RWPE1 (cell line): ENCODE results near the gene EMX1.

Experiments
- CTCF ChIA-PET: fragments of 350-600 bp; sonication (Branson Sonifier 250); formaldehyde crosslinking; extraction: SDS; loops from one replicate; lab custom pipeline; 2021; lab: Yijun Ruan, JAX
- POLR2A ChIA-PET: fragments of 400-600 bp; formaldehyde crosslinking; extraction: SDS; loops from one replicate; lab custom pipeline; 2020; ENCODE audit warnings: antibody characterized with exemption; ENCODE audit not compliant: low non-redundant PET; lab: Yijun Ruan, JAX
- DNase-seq: peaks from one replicate; pipeline ENCODE4 v3.0.0; 2012; ENCODE audit warnings: low spot score
- H3K27ac ChIP-seq: fragments of 450-650 bp; 2 replicates; pipeline ENCODE4 v1.5.1; 2017
- TF ChIP-seq, protein P1 (sequence below): fragments of 450-650 bp; conservative IDR thresholded peaks from 2 replicates; pipeline ENCODE4 v1.5.1; 2017; ENCODE audit warnings: low read depth, mild to moderate bottlenecking

The EMX1 gene

DNA sequence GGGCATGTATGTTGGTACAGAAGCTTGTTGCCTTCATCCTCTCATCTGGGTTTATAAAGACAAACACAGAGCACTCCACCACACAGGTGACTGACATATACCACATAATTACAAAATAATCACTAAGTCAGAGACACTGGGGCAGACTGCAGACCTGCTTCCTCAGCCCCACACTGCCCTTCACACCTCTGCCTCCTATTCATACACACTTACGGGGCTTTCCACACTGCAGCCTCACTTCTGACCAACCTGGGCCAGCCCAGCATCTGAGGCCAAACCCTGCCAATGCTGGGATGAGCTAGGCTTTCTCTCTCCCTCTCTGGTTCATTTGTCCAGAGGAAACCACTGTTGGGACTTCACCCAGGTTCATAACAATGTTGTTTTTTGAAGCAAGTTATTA is 4.5 kb downstream of the EMX1 start:
- ChIA-PET POLR2A (no interaction called here), CTCF (interaction anchor here (1.0 kb wide), 1 partner anchor 29 kb away, joined by 3 read pairs; no protein-coding TSS in a partner anchor)
- TF ChIP-seq, protein P1, sequence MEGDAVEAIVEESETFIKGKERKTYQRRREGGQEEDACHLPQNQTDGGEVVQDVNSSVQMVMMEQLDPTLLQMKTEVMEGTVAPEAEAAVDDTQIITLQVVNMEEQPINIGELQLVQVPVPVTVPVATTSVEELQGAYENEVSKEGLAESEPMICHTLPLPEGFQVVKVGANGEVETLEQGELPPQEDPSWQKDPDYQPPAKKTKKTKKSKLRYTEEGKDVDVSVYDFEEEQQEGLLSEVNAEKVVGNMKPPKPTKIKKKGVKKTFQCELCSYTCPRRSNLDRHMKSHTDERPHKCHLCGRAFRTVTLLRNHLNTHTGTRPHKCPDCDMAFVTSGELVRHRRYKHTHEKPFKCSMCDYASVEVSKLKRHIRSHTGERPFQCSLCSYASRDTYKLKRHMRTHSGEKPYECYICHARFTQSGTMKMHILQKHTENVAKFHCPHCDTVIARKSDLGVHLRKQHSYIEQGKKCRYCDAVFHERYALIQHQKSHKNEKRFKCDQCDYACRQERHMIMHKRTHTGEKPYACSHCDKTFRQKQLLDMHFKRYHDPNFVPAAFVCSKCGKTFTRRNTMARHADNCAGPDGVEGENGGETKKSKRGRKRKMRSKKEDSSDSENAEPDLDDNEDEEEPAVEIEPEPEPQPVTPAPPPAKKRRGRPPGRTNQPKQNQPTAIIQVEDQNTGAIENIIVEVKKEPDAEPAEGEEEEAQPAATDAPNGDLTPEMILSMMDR, result no peak
- DNase-seq, result no peak
- no peak overlapping the region for H3K27ac ChIP-seq

DNA sequence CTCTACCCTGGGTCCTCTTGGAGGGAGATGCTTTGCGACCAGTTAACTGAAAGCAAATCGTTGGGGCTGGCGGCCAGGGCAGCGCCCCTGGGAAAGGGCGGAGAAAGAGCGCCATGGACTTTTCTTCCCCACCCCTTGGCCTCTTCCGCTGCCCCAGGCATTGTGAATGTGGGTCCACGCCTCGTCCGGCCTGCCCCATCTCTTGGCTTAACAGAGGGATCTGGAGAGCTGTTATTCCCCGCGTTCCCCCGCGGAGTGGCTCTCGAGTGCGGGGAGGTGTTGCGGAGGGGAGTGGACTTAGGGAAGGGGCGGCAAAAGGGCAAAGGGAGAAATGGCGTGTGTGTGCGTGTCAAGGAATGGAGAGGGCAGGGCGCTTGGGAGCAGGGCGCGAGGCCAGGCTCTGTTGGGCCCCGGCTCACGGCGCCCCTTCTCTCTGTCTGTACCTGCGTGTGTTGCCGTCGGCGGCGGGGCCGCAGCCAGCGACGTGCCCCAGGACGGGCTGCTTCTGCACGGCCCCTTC is 6.6 kb downstream of the EMX1 start:
- TF ChIP-seq, protein P1, result no peak
- ChIA-PET CTCF (interaction anchor here (1.0 kb wide), 1 partner anchor 37 kb away, joined by 3 read pairs; the partner anchor contains the start of gene SPR), POLR2A (no interaction called here)
- no peak overlapping the region for H3K27ac ChIP-seq
- DNase-seq, result no peak

DNA sequence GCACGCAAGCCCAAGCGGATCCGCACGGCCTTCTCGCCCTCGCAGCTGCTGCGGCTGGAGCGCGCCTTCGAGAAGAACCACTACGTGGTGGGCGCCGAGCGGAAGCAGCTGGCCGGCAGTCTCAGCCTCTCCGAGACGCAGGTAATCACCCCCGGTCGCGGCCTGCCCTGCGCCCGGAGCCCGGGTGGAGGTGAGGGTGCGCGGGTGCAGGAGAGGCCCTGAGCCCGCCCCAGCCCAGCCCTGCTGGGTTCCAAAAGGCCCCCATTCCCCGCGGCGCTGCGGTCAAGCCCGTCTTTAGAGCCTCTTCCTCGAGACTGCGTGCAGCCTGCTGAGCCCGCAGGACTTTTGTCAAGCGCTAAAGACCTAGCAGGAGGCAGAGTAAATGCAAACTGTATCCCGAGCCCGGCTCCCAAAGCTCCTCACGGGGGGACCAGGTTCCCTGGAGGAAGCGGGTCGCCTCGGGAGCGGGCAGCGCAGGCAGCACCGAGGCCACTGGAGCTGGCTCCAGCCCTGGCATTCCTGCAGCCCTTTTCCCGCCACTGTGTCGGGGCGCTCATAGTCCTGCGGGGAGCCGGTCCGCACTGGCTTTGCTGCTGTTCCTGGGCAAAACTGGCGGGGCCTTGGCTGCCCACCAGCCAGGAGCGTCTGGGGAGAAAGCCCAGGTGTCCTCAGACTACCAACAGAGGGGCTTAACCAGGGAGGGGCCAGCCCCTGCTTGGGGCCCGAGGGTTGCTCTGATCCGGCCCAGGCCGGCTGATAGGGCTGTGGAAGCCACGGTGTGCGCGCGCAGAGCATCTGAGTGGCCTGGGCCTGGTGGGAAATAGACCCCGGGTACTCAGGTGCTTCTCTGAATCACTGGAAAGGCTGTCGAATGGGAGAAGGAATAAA is 7.3 kb downstream of the EMX1 start:
- H3K27ac ChIP-seq, result no peak overlapping the region
- POLR2A ChIA-PET, result no interaction called here
- TF ChIP-seq, protein P1, result no peak
- CTCF ChIA-PET, result interaction anchor here (1.8 kb wide), 1 partner anchor 50 kb away, joined by 7 read pairs; no protein-coding TSS in a partner anchor
- DNase-seq, result no peak

- no peak overlapping the region for H3K27ac ChIP-seq
- CTCF ChIA-PET, result interaction anchor here (1.8 kb wide), 1 partner anchor 49 kb away, joined by 7 read pairs; no protein-coding TSS in a partner anchor
- TF ChIP-seq, protein P1, result no peak
- POLR2A ChIA-PET, result no interaction called here
- DNase-seq, result no peak
Observed at GRCh38 chr2:72925328-72925943, 8.1 kb downstream of the EMX1 start.

DNA sequence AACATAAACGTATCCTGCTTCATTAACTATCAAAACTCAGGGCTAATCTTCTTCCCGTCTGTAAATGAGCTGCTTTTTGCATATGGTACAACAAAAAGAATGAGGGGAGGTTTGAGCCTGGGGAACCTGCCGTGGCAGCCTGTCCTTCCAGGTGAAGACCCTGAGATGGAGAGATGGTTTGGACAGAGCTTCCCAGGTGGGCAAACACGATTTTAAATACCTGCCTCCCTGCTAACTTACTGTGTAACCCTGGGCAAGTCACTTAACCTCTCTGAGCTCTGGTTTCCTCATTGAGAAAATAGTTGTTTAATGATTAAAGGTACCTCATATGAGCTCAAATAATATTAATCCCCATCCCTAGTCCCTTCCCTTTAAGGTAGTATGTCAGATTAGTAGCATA is 9.0 kb downstream of the EMX1 start:
- DNase-seq, result no peak
- no peak overlapping the region for H3K27ac ChIP-seq
- TF ChIP-seq, protein P1, result no peak
- CTCF ChIA-PET, result interaction anchor here (0.6 to 2.7 kb wide), 3 partner anchors 32 to 48 kb away, joined by 4 to 13 read pairs (median 7); no protein-coding TSS in a partner anchor
- POLR2A ChIA-PET, result no interaction called here

DNA sequence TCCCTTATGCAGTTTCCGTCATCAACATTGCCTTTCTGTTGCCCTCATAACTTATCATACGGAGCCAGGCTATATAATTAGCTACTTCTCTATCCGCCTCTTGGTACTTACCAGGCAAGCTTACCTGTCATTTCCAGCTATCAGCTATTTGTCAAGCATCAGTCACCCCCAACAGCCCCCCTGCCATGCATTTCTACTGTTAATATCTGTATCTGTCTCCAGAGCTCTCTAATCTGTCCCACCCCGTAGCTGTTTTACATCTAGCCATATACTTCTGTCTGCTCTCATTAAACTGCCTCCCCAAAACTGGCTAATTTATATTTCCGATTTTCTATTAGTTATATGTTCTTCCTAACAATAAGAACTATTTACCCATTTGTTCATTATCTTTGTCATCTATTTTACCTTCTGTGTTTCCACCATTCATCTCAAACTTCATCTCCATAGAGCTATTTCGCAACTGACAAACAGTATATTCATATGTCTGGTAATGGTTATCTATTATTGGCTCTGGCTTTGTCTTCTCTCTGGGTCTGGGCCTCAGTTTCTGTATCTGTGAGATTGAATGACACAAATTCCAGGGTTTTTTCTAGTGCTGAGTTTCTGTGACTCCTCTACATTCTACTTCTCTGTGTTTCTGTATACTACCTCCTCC is 9.6 kb downstream of the EMX1 start:
- ChIA-PET CTCF (interaction anchor here (2.7 kb wide), 1 partner anchor 35 kb away, joined by 13 read pairs; no protein-coding TSS in a partner anchor), POLR2A (no interaction called here)
- DNase-seq, result no peak
- TF ChIP-seq, protein P1, result no peak
- H3K27ac ChIP-seq, result no peak overlapping the region
